Heart left ventricle (tissue), 13 donors: Measurements from ENCODE around the gene RAET1E.

Source experiments
- CTCF ChIP-seq, 12 donors: fragments of 200-600 bp; sonication (generic) in 4 of 12; IDR thresholded peaks; one replicate each; pipeline versions ENCODE4 v1.5.0 to v1.8.0; 2018 to 2022; ENCODE audit warnings: antibody characterized with exemption in 12 of 12, mild to moderate bottlenecking in 5 of 12
- POLR2A ChIP-seq, 2 donors: fragments of 450-650 bp; IDR thresholded peaks; one replicate each; pipeline ENCODE4 v1.6.1; 2017; ENCODE audit warnings: antibody characterized with exemption in 2 of 2, mild to moderate bottlenecking in 2 of 2, moderate library complexity in 2 of 2
- donor health status: ischemic (EF 13 %, LVEDD 7.1; RV severe dilation, severe dysfunction).
- donor health status: DM: no; HTN: yes; CAD: no.
- donor health status: DM: no; HTN: no; CAD: no.
- donor health status: ischemic (EF 25% LVEDD 6.9; RV normal size, moderate dysfunction).
- donor health status: ischemic (EF 25% LVEDD 5.7; RV mildly dilated, moderate dysfunction).
- donor health status: ischemic (EF 35%, LVEDD 5.7; RV mildly dilated, moderate dysfunction).
- donor health status: nonischemic (EF 11% LVEDD 7.7; RV severe dilation, severe dysfunction).
- donor health status: DM: yes; HTN: yes; CAD: no.
- donor health status: PGD.
- donor health status: ischemic (EF 29% LVEDD 5.4; RV normal size, mild dysfunction).
- donor health status: nonischemic (EF 23%, LVEDD 6.1; RV moderate dilation, normal function).

GRCh38 chr6:149895048-149895590 is 2.8 kb downstream of the RAET1E start:
- TF ChIP-seq POLR2A (IDR thresholded peaks at IDR 0.05), result no peak
- no peak for TF ChIP-seq CTCF (IDR thresholded peaks at IDR 0.05)
